ENCODE data around the gene MPEG1. TPM values are rescaled to one million over a fixed set of nuclear protein-coding genes. Genes with fewer than 3 reads are reported as not detected.

The MPEG1 gene
- total RNA-seq, 1 donor from 2014 or later, result not detected

DNA sequence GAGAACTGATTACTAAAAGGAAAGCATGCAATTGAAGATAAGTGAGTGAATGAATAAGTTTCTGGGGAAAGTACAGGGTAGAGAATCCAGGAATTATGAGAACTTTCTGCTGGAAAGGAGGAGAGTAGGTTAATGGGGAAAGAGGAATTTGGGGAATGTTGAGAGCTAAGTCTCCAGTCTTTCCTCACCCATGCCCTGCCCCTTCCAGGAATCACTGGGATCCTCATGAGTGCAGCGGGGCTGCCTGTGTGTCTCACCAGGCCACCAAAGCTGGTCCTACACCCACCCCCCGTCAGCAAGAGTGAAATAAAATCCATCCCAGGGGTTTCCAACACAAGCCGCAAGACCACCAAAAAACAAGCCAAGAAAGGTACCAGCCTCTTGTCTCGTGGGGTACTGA, 23.8 kb downstream of the MPEG1 start:
- TF ChIP-seq, protein P1, sequence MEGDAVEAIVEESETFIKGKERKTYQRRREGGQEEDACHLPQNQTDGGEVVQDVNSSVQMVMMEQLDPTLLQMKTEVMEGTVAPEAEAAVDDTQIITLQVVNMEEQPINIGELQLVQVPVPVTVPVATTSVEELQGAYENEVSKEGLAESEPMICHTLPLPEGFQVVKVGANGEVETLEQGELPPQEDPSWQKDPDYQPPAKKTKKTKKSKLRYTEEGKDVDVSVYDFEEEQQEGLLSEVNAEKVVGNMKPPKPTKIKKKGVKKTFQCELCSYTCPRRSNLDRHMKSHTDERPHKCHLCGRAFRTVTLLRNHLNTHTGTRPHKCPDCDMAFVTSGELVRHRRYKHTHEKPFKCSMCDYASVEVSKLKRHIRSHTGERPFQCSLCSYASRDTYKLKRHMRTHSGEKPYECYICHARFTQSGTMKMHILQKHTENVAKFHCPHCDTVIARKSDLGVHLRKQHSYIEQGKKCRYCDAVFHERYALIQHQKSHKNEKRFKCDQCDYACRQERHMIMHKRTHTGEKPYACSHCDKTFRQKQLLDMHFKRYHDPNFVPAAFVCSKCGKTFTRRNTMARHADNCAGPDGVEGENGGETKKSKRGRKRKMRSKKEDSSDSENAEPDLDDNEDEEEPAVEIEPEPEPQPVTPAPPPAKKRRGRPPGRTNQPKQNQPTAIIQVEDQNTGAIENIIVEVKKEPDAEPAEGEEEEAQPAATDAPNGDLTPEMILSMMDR (IDR thresholded peaks at IDR 0.05; ENCODE audit: insufficient read depth, low read length, severe bottlenecking), result no peak
- H3K4me3 ChIP-seq (ENCODE audit: low read depth, low read length), result no peak overlapping the region
- FAIRE-seq, result no peak
- DNase-seq (ENCODE audit: low read depth), result no peak
- H3K27me3 ChIP-seq (ENCODE audit: control insufficient read depth, insufficient read depth, low read length), result no peaks in the 10 kb centered on the region
- peaks cover 15% of the 10 kb centered on the region for H3K36me3 ChIP-seq (ENCODE audit: control insufficient read depth, insufficient read depth, low read length)

DNA sequence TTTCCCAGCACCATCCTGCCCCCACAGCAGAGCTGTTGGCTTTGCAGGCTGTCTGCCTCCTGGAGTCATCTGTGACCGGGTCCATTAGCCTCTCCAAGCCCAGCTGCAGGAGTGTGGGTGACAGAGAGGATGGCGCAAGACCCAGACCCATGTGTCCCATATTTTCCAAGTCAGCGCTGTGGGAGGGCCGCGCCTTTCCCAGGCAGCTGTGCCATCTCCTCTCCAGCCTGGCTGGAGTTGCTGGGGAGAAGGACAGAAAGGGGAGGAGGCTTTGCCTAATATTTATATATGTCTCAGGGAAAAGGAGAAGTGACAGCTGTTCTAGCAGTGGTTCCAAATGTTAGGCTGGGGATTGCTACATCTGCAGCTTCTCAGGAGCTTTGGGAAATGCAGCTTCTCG, 25.1 kb downstream of the MPEG1 start:
- H3K27me3 ChIP-seq (ENCODE audit: control insufficient read depth, insufficient read depth, low read length), result no peaks in the 10 kb centered on the region
- no peak overlapping the region for H3K4me3 ChIP-seq (ENCODE audit: low read depth, low read length)
- DNase-seq (ENCODE audit: low read depth), result no peak
- TF ChIP-seq, protein P1 (IDR thresholded peaks at IDR 0.05; ENCODE audit: insufficient read depth, low read length, severe bottlenecking), result no peak
- no peak for FAIRE-seq
- H3K36me3 ChIP-seq (ENCODE audit: control insufficient read depth, insufficient read depth, low read length), result peaks cover 11% of the 10 kb centered on the region

DNA sequence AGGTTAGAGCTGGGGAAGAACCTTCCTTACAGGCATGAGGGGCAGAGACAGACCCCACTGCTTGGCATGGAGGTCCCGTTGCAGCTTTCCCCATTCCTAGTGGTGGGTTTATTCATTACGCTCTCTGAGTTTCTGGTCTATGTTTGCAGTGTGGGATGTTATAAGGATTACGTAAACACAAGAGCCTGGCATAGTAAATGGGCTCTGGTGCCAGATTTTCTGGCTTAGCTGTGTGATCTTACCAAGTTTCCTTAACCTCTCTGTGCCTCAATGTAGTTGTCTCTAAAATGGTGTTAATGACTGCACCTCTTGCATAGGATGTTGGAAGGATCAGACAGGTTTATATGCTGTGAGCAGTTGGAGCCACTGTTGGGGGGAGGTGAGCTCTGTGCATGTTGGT, 25.7 kb downstream of the MPEG1 start:
- H3K36me3 ChIP-seq (ENCODE audit: control insufficient read depth, insufficient read depth, low read length), result peaks cover 13% of the 10 kb centered on the region
- DNase-seq (ENCODE audit: low read depth) (no peak), FAIRE-seq (no peak)
- no peak overlapping the region for H3K4me3 ChIP-seq (ENCODE audit: low read depth, low read length)
- TF ChIP-seq, protein P1 (IDR thresholded peaks at IDR 0.05; ENCODE audit: insufficient read depth, low read length, severe bottlenecking), result no peak
- no peaks in the 10 kb centered on the region for H3K27me3 ChIP-seq (ENCODE audit: control insufficient read depth, insufficient read depth, low read length)

DNA sequence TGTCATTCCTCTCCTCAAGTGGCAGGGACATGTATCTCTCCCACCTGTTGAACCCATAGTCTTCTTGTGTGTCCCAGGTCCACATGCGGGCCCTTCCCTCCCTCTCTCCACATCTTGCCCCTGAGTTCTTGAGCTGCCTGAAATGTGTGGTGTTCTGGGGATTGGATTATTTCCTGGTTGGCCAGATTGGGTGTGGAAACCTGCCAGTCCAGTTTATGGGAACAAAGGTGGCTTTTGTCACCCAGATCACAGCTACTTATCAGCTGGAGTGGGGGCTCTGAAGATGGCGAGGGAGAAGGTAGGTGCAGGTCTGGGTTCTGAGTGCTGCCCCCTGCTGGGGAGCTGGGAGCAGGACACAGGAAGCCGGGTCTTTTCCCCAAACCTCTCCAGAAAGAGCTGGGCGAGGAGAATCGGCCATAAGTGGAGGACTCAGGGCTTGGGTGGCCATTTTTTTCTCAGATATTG, 26.6 kb downstream of the MPEG1 start:
- peaks cover 14% of the 10 kb centered on the region for H3K36me3 ChIP-seq (ENCODE audit: control insufficient read depth, insufficient read depth, low read length)
- peak; percentile 18 for DNase-seq (ENCODE audit: low read depth)
- TF ChIP-seq, protein P1 (IDR thresholded peaks at IDR 0.05; ENCODE audit: insufficient read depth, low read length, severe bottlenecking), result peak; percentile 92
- no peak overlapping the region for H3K4me3 ChIP-seq (ENCODE audit: low read depth, low read length)
- H3K27me3 ChIP-seq (ENCODE audit: control insufficient read depth, insufficient read depth, low read length), result no peaks in the 10 kb centered on the region
- no peak for FAIRE-seq

GRCh38 chr11:59185386-59185945, 27.3 kb downstream of the MPEG1 start:
- TF ChIP-seq, protein P1 (IDR thresholded peaks at IDR 0.05; ENCODE audit: insufficient read depth, low read length, severe bottlenecking), result no peak
- no peak overlapping the region for H3K4me3 ChIP-seq (ENCODE audit: low read depth, low read length)
- no peak for FAIRE-seq

More at GRCh38 chr11:59185386-59185945, 27.3 kb downstream of the MPEG1 start:
- Histone ChIP-seq H3K27me3 (ENCODE audit: control insufficient read depth, insufficient read depth, low read length) (no peaks in the 10 kb centered on the region), H3K36me3 (ENCODE audit: control insufficient read depth, insufficient read depth, low read length) (peaks cover 12% of the 10 kb centered on the region)
- DNase-seq (ENCODE audit: low read depth), result no peak

All from bronchial epithelial cell (primary cell).